GM12872 (cell line): Measurements from ENCODE around the gene CTXN3.

Source experiments
- TF ChIP-seq, protein P1 (sequence below): IDR thresholded peaks from 3 replicates; pipeline ENCODE4 v1.5.1; 2011; ENCODE audit warnings: low read depth, mild to moderate bottlenecking, low read length, moderate library complexity; ENCODE audit not compliant: insufficient read depth

Gene CTXN3

DNA sequence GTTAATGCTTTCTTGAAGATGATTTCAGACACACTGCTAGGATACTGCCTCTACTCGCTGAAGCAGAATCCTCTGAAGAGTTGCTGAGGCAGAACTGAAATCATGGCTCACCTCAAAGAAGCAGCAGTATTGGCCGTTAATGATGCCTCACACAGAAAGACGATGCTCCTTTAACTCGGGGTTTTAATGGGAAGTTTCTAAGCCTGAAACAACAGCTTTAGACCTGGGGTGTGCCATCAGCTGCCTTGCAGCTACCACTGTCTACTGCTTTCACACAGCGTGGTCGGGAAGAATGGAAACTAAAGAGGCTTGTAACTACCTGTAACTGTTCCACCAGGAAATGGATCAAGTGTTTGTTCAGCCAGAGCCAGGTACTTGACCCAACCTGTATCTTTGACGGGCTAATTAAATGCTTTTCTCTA lies at the start of gene CTXN3:
TSS of gene CTXN3 (plus strand) at position 65 of the 422 bp plus-strand sequence. CDS start 8,440 bp downstream, outside the sequence.
- TF ChIP-seq, protein P1, sequence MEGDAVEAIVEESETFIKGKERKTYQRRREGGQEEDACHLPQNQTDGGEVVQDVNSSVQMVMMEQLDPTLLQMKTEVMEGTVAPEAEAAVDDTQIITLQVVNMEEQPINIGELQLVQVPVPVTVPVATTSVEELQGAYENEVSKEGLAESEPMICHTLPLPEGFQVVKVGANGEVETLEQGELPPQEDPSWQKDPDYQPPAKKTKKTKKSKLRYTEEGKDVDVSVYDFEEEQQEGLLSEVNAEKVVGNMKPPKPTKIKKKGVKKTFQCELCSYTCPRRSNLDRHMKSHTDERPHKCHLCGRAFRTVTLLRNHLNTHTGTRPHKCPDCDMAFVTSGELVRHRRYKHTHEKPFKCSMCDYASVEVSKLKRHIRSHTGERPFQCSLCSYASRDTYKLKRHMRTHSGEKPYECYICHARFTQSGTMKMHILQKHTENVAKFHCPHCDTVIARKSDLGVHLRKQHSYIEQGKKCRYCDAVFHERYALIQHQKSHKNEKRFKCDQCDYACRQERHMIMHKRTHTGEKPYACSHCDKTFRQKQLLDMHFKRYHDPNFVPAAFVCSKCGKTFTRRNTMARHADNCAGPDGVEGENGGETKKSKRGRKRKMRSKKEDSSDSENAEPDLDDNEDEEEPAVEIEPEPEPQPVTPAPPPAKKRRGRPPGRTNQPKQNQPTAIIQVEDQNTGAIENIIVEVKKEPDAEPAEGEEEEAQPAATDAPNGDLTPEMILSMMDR = no peak

DNA sequence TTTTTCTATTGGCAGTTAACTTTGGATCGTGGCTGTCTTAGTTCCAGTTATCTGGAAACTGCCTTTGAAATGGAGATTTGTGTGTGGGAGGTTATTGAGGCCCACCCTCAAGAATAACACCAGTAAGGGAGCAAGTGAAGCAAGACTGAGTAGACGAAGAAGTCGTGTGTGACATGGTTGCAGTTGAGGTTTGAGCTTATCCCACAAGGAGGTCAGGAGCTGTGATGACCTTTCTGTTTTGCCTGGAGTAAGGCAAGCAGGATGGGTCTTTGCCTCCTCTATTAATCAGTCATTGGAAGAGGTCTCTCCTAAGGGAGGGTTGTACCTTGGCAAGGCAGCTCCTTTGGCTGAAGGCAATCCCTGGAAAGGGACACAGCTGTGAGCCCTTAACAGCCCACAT lies 49.6 kb upstream of the CTXN3 start:
- TF ChIP-seq, protein P1 = no peak

DNA sequence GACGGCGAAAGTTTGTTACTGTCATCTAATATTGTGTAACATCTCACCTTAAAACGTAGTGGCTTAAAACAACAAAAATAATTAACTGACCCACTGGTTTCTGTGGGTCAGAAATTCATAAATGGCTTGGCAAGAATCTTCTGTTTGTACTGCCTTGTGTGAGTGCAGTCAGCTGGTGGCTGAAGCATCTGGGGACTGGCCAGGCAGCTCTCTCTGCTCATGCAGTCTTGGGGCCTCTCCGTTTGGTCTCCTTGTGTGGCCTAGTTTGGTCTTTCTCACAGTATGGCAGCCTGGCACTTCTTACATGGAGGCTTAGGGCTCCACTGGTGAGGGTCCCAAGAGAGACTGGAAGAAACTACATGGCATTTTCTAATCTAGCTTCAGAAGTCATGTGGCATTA lies 49.0 kb upstream of the CTXN3 start:
- TF ChIP-seq, protein P1 = no peak

DNA sequence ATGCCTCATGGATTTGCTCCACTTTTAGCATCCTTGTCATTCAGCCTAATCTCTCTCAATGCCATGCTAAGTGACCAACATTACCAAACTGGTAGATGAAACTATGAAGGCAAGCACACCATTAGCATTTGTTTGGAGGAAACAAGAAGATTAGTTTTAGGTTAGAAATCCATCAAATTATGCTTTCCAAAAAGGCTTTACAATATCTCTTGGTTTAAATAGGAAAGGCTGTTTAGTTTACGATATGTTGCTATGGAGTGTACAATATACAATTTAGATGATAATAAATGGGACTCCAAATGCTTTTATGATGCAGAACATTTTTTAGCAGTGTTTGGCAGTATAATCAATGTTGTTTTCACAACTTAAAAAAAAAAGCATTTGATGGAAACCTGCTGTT lies 47.8 kb upstream of the CTXN3 start:
- TF ChIP-seq, protein P1 = no peak

DNA sequence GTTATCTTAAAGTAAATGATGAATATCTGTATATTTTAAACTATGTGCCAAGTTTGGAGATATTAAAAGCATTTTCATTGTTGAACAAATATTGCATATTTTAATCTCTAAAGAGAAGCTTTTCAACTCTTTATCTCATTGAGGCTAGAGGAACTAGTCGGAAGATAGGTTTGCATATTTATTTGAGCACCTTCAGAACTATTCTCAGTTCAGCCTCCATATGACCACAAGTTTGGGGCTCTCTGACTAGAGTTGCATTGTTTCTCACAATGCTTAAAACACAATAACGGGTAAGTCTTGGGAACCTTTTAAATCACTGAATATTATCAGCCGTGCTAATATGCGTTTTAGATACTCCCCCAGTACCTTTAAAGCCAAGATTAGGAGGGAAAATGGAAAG lies 47.3 kb upstream of the CTXN3 start:
- TF ChIP-seq, protein P1 = no peak

DNA sequence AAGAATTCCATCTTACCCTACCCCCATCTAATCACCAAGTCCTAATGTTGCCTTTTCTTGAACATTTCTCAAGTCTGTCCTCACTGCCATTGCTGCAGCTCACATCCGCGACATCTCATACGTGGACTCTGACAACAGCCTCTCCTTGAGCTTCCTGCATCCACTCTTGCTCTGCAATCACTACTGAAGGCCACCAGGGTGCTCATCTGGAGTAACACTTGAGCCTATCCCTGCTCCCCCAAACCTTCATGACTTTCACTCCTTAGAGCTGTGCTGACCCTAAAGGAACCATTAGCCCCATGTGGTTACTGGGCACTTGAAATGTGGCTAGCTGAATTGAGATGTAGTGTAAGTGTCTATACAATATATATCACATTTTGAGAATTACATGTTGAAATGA lies 46.4 kb upstream of the CTXN3 start:
- TF ChIP-seq, protein P1 = peak; percentile 38; the same call in 2 of the 3 replicates

DNA sequence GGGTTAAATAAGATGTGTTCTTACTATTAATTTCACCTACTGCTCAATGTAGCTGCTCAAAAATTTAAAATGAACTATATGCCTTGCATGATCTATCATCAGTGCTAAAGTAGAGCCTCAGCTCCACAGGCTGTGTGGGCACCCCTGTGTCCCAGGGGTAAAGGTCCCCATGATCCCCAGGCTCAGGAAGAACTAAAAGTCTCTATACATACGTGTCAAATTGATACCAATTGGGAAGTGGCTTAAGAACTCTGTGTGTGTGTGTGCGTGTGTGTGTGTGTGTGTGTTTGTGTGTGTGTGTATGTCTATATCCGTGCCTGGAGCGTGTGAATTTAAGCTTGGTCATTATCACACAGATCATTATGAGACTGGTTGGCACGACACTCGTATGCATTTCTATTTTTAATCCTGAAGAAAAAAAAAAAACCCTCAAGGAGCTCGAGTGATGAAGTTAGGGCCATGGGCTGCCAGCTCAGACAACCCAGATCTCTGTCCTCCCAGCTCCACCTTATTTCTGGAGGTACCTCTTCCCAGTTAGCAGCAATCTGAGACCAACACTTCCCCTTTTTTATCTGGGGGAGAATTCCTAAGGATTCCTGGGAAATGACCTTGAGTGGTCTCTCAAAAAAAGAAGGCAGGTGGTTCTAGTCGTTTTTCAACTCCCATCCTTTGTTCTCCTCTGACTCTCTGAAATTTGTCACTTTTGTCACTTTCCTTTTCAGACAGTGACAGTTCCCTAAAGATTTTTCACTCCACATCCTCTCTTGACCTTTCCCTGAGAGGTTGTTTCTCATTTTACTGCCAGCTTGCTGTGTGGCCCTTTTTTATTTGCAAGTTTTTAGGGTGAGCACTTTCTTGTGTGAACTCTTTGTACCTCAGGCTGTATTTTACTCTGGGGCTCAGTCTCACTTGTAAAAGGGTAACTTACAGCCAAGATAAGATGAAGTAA lies 45.7 kb upstream of the CTXN3 start:
- TF ChIP-seq, protein P1 = no peak
